Measurements from ENCODE around the gene BICC1. TPM values are rescaled to one million over a fixed set of nuclear protein-coding genes. Genes with fewer than 3 reads are reported as not detected.

Gene BICC1
- total RNA-seq, 1 experiment from 2014 or later, result 0.57 TPM

DNA sequence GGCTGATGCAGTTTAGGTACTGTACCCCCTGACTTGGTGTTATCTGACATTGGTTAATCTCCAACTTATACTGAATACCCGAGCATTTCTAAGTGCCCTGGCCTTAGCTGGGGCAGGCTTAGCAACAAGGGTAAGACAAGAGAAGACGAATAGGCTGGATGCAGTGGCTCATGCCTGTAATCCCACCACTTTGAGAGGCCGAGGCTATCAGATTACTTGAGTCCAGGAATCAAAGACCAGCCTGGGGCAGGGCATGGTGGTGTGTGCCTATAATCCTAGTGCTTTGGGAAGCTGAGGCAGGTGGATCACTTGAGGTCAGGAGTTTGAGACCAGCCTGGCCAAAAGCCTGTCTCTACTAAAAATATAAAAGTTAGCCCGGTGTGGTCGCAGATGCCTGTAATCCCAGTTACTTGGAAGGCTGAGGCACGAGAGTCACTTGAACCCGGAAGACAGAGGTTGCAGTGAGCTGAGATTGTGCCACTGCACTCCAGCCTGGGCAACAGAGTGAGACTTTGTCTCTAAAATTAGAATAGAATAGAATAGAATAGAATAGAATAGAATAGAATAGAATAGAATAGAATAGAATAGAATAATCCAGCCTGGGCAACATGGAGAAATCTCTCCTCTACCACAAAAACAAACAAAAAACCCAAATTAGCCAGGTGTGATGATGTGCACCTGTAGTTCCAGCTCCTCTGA is 108.9 kb downstream of the BICC1 start:
- Histone ChIP-seq H3K9me3 (ENCODE audit: control insufficient read depth, low read depth, low read length) (no peaks in the 10 kb centered on the region), H3K9ac (ENCODE audit: extremely low read depth, insufficient read length, low read length) (no peak overlapping the region), H4K5ac (ENCODE audit: insufficient read length, low read depth, low read length) (no peak overlapping the region), H4K8ac (replicated peaks; ENCODE audit: insufficient read length, low read depth, low read length) (no peak overlapping the region), H2BK120ac (ENCODE audit: low read depth, low read length, poor library complexity, severe bottlenecking) (no peak overlapping the region), H3K79me1 (ENCODE audit: insufficient read depth, low read depth, low read length, poor library complexity, severe bottlenecking) (no peaks in the 10 kb centered on the region), H3K79me2 (ENCODE audit: insufficient read depth, low read length) (no peaks in the 10 kb centered on the region), H4K91ac (ENCODE audit: insufficient read length, low read depth, low read length) (no peak overlapping the region), H3K56ac (ENCODE audit: insufficient read length, low read depth, low read length) (no peak overlapping the region), H3K27ac (ENCODE audit: insufficient read length, low read depth, low read length) (no peak overlapping the region), H3K23me2 (ENCODE audit: insufficient read length, low read depth, low read length, poor library complexity, severe bottlenecking) (no peaks in the 10 kb centered on the region), H3K4me2 (ENCODE audit: insufficient read depth, insufficient read length, low read length) (no peak overlapping the region), H3K18ac (ENCODE audit: insufficient read length, low read depth, low read length) (no peak overlapping the region), H3K23ac (ENCODE audit: insufficient read length, low read depth, low read length) (no peak overlapping the region), H3K4ac (ENCODE audit: low read depth, low read length) (no peak overlapping the region), H2BK12ac (ENCODE audit: insufficient read length, low read depth, low read length) (no peak overlapping the region), H2AK5ac (ENCODE audit: insufficient read length, low read length) (no peak overlapping the region), H2BK15ac (ENCODE audit: low read depth, low read length) (no peak overlapping the region), H3K27me3 (ENCODE audit: insufficient read depth, low read length) (no peaks in the 10 kb centered on the region), H2BK5ac (ENCODE audit: insufficient read length, low read length) (no peak overlapping the region), H2BK20ac (ENCODE audit: low read depth, low read length, poor library complexity, severe bottlenecking) (no peak overlapping the region), H2AFZ (ENCODE audit: low read length) (no peak overlapping the region), H4K20me1 (ENCODE audit: control insufficient read depth, insufficient read depth, insufficient read length) (no peaks in the 10 kb centered on the region), H3T11ph (ENCODE audit: low read length) (no peak overlapping the region), H3K4me1 (ENCODE audit: insufficient read depth, low read length) (no peaks in the 10 kb centered on the region), H3K14ac (ENCODE audit: insufficient read depth, low read length) (no peak overlapping the region)
- no peak overlapping the region for H3K4me3 Mint-ChIP-seq
- DNase-seq, result no peak
- no peaks in the 10 kb centered on the region; a peak in 1 of 5 replicates for H3K9me3 Mint-ChIP-seq
- no peak overlapping the region for H3K27ac Mint-ChIP-seq
- no CpG with 5 or more reads among the region's 7 CpGs for WGBS (ENCODE audit: extremely low coverage, insufficient read length, low lambda C conversion rate)
- H3K36me3 Mint-ChIP-seq (ENCODE audit: insufficient read depth in 1 of 3, low read depth in 3 of 3), result no peaks in the 10 kb centered on the region
- H3K27me3 Mint-ChIP-seq (ENCODE audit: low read depth), result no peaks in the 10 kb centered on the region
- H3K4me1 Mint-ChIP-seq, result no peaks in the 10 kb centered on the region
- TF ChIP-seq CTCF (conservative IDR thresholded peaks at IDR 0.05), result no peak

All from H9 (cell line).